ENCODE data around the gene CDKL4.
"Not testable (repeated sequence)": the region's sequence is repeated elsewhere in the genome, so short reads cannot be mapped to it uniquely, and the experiment has no call there.

Gene CDKL4

DNA sequence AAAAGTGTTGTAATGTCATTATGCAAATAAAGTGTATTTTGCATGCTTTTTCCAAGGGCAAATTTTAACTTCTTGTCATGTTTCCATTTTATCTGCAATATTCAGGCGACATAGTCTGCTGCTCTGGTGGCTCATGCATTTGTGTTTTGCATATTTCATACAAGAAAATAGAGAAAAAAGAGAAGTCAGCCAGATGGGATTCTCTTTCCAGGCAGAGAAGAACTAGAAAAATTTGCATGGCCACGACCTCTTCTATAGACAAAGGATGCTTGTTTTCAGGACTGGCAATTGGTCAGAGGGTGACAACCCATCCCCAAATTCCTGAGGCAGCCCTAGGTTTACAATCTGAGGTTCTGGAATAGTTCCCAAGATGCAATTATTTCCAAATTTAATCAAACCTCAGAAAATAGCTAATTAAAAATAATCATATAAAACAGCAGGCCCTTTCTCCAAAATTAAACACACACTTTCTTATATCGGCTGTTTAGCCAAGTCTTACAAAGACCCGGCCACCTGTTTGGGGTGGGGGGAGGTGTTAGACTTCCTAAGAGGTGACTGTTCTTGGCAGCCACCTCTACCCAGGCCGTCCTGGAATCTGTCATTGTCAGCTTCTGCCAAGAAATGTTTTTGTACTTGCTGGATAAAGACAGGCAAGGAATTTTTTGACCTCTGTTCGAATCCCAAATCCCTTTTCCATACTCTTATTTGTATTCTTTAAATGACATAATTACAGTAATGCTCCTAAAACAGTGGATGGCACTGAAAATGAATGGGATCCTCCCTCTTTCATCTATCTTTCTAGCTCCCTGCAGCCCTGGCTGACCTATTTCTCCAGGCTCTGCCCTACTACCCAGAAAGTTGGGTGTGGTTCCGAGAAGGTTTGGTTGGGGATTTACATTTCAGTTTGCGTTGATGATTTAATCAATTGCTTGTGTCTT, 102.2 kb downstream of the CDKL4 start:
- DNase-seq (ENCODE audit: low read depth) = no peak

DNA sequence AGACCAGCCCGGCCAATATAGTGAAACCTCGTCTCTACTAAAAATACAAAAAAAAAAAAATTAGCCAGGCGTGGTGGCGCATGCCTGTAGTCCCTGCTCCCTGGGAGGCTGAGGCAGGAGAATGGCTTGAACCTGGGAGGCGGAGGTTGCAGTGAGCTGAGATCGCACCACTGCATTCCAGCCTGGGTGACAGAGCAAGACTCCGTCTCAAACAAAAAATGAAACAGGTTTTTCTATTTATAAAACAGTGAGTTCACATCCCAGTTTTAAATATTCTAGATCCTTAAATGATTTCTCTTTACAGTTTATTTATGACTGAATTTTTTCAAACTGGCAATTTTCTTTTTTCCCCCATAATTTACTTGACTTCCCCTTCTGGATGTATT, 102.8 kb downstream of the CDKL4 start:
- DNase-seq (ENCODE audit: low read depth) = not testable (repeated sequence)

DNA sequence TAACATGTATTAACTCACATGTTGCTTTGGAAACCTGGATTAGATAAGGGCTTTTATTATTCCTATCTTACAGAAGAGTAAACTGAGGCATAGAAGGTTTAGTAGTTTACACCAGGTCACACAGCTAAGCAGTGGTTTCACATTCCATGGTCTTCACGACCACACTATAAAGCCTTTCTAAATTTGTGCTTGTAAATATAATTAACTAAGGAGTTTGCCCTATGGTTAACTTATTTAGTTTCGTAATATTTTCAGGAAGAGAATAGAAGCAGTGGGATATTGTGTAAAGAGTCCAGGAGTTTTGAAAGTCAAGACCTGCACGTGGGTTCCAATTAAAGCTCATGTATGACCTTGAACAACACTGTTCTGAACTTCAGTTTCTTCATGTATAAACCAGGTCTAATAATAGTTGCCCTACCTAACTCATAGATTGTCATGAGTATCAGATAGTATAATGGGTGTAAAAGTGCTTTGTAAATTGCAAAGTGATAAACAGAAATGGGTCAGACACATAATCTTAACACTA, 103.4 kb downstream of the CDKL4 start:
- no peak for DNase-seq (ENCODE audit: low read depth)

DNA sequence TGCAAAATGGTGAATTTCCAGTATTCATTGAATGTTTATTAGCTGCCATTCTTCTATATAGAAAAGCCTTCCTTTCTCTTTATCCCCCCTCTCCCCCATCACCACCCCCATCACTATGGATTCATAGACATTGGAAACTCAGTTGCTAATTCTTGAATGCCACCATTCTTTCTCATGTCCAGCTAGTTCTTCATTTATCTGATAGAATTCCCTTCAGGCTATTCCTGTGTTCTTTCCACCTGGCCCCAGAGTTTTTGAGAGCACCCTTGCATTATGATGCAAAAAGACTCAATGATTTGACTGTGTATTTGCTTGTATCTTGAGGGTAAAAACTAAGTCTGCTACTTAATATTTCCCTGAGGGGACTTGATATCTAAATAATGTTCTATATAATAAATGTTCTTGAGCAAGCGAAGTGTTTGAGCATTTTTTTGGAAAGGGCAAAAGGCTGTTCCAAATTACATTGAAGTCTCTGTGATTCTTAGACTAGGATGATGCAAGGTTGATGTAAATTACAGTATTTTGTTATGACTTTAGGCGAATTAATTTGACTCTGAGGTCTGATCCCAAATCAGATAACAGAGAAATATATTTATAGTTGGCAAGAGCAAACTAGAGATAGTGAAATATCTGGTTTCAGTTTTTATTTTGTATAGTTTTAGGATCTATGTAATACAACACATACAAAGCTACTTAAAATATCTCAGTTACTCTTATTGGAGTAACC, 104.1 kb downstream of the CDKL4 start:
- DNase-seq (ENCODE audit: low read depth) = no peak

DNA sequence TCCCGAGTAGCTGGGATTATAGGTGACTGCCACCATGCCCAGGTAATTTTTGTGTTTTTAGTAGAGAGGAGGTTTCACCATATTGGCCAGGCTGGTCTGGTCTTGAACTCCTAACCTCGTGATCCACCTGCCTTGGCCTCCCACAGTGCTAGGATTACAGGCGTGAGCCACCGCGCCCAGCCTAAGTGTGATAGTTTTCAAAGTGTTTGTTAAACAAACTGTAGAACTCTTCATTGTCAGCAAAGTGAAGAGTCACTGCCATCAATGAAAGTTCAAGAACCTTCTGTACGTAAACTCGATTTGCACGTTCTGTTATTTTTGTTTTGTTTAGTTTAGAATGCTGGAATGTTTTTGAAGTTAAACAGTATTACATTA, 104.9 kb downstream of the CDKL4 start:
- DNase-seq (ENCODE audit: low read depth) = no peak

DNA sequence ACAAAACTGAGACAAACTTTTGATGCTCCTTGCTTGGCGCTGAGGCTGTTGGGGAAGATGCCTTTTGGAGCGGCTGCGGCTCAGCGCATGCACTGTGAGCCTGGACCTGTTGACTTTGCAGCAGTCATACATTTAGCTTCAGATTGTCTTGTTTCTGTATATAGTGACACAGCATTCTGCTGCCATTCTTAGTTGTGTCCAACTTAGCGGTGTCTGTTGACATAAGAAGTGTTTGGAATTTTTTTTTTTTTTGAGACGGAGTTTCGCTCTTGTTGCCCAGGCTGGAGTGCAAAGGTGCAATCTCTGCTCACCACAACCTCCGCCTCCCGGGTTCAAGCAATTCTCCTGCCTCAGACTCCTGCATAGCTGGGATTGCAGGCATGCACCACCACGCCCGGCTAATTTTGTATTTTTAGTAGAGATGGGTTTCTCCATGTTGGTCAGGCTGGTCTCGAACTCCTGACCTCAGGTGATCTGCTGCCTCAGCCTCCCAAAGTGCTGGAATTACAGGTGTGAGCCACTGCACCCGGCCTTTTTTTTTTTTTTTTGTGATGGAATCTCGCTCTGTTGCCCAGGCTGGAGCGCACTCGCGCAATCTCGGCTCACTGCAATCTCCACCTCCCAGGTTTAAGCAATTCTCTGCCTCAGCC, 105.5 kb downstream of the CDKL4 start:
- not testable (repeated sequence) for DNase-seq (ENCODE audit: low read depth)

DNA sequence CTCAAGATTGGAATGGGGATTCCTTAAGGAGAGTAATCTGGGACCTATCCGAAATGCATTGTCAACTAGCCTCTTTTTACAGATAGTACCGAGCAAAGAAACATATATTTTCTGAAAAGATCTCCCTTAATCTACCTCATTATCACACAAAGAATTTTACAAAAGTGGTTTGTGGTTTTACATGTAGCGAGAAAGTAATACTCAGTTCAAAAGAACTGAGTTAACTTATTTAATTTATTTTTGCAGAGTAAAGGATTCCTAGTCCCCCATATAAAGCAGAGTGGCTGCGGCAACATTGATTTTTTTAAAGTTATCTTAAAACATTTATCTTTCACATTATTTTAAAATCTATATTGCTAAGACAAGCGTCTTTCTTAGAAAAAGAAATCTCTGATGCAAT, 107.0 kb downstream of the CDKL4 start:
- DNase-seq (ENCODE audit: low read depth) = no peak

DNA sequence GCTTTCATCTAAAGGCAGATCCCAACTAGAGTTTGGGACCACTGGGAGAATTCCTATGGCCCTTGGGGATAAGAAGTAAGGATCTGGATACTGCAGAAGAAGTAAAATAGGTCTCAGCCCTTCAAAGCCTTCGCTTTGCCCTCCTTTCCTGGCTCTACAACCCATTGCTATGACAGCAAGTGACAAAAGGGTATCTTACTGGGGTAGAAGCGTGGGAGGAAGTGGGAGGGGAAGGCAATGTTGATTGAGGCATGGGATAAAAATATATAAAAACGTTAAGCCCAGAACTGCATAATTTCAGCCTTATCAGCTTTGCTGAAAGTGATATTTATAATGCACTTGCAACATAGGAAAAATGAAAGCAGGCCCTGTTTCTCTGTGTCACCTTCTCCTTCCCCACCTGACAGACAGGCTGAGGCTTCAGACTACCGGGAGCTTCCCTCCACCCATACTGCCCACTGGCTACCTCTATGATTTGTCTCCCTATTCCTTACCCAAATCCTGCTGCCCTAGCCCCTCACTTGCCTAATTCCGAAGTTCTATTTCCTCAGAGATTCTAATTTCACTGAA, 108.0 kb downstream of the CDKL4 start:
- DNase-seq (ENCODE audit: low read depth) = no peak

DNA sequence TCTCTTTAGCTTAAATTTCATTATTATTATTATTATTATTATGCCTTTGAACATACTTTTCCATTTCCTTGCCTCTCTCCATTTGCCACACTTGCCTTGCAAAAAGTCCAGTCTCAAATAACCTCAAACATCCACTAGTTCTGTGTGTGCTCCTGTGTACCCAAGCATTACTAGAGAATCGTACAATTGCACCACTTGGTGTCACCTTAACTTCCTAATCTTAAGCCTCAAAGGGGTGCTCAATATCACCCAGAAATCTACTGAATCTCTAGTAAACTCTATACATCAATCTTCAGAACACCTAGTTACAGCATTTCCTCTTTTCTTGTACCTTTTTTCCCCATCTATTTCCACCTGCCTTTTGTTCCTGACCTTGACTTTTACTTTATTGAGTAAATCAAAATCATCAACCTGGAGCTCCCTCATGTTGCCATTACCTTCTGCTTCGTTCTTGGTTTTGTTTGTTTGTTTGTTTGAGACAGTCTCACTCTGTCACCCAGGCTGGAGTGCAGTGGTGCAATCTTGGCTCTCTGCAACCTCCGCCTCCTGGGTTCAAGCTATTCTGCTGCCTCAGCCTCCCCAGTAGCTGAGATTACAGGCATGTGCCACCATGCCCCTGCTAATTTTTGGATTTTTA, 110.4 kb downstream of the CDKL4 start:
- no peak for DNase-seq (ENCODE audit: low read depth)

DNA sequence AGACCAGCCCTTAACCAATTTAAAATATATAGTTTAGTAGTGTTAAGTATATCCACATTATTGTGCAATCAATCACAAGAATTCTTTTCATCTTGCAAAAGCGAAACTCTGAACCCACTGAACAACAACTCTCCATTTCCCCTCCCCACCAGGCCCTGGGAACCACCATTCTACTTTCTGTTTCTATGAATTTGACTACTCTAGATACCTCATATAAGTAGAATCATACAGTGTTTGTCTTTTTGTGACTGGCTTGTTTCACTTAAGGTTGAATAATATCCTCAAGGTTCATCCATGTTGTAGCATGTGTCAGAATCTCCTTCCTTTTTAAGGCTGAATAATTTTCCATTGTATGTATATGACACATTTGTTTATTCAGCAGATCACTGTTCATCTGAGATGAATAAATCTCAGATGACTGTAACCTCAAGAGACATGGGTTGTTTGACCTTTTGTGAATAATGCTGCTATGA, 114.8 kb downstream of the CDKL4 start:
- DNase-seq (ENCODE audit: low read depth) = no peak

DNA sequence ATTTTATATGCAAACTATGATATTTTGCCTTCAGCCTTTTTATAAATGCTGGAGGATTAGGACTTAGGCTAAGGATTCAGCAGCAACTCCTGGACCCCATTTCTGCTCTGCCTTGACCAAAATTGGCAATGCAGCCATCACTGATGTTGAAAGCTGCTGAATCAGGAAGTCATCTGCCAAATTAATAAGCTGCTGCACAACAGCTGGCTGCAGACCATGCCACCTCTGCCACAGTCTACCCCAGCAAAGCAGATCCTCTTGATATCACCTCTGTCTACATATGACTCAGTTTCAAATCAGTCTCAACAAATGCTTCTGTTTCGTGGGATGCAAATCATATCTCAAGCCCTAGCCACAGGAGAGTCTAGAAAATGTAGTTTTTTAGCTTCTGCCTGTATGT, 115.8 kb downstream of the CDKL4 start:
- DNase-seq (ENCODE audit: low read depth) = no peak

All from HS-5 (cell line).